GM21529 (cell line): ENCODE measurements around the gene TYRO3.

ENCODE experiments used
- ATAC-seq: cut with Tn5 transposase; IDR thresholded peaks from one replicate; pipeline ENCODE4 v1.9.1; 2021; ENCODE audit not compliant: unreplicated experiment

The TYRO3 gene

DNA sequence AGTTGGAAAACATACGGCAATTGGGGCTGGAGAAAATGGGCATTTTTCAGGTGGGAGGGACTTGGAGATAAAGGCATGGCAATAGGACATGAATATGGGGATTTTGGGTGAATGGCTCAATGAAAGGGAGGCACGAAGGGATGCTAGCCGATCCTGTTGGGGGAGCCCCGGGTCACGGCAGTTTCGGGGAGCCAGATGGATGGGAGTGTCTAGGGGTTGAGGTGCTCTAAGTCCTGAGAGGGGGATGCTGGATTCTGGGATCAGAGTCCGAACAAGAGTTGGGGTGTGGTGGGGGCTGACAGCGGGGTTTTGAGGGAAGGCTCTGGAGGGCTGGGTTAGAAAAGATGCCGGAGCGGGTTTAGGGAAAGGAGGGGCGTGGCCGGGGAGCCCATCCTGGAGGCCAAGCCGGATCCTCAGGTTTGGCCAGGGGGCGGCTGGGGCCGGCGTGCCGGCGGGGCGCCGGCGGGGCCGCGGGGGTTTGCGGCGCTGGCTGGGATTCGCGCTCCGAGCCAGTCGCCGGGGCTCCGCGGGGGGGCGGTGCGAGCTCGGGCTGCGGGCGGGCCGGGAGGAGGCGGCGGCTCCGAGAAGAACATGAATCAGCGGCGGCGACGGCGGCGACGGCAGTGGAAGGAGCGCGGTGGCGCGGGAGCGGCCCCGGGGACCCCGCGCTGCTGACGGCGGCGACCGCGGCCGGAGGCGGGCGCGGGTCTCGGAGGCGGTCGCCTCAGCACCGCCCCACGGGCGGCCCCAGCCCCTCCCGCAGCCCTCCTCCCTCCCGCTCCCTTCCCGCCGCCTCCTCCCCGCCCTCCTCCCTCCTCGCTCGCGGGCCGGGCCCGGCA, at the start of gene TYRO3:
Gene TYRO3 (plus strand): TSS at position 813 of the 839 bp plus-strand sequence. CDS start 46 bp downstream, outside the sequence.
- ATAC-seq = peak; percentile 48

GRCh38 chr15:41510728-41511127, 48.3 kb upstream of the TYRO3 start:
- ATAC-seq = no peak

DNA sequence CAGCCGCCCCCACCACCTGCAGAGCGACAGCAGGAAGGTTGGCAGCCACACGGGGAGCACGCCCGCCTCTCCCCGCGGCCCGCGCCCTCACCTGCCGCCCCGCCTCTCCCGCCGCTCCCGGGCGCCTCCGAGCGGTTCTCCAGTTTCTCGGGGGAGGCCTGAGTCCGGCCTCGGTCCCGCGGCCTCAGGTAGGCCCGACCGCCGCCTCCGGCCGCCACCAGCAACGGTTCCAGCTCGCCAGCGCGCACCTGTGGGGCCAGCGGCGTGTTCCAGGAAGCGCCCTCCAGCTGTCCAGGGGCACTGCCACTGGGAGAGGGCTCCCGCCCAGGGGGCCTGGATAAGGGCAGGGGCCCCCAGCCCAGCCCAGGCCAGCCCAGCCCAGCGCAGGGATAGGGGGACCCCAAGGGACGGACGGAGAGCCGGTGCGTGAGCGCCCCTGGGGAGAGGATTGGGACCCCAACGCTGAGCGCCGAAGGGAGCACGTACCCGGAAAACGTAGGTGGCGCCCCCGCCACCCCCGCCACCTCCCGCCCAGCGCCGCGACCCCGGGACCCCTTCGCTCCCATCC, 47.6 kb upstream of the TYRO3 start:
- ATAC-seq = no peak

GRCh38 chr15:41511899-41512369, 47.1 kb upstream of the TYRO3 start:
- ATAC-seq = no peak

DNA sequence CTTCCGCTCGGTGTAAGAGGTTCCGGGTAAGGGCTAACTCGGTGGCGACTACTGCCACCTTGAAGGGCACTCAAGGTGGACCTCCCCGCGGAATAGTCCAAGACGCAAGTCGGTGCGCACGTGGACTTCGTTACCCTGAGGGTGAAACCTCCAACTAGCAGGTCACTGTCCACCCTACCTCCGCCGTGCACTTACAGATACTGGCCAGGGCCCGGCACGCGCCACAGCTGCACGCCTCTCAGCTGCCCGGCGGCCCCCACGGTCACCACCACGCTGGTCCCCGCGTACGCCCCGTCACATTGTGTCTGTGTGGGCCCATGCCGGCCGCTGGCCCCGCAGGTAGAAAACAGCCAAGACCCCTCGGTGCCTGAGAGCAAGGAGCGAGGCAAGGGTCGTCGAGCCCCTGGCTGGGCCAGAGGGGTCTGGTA, 46.5 kb upstream of the TYRO3 start:
- no peak for ATAC-seq

- no peak for ATAC-seq
These were observed 46.0 kb upstream of the TYRO3 start for GRCh38 chr15:41512940-41513505.

GRCh38 chr15:41513506-41514227, 45.3 kb upstream of the TYRO3 start, which contains the start of gene LTK:
Gene LTK, minus strand, starts transcription at chr15:41513827. Its CDS starts 118 bp downstream, at chr15:41513709.
- no peak for ATAC-seq

DNA sequence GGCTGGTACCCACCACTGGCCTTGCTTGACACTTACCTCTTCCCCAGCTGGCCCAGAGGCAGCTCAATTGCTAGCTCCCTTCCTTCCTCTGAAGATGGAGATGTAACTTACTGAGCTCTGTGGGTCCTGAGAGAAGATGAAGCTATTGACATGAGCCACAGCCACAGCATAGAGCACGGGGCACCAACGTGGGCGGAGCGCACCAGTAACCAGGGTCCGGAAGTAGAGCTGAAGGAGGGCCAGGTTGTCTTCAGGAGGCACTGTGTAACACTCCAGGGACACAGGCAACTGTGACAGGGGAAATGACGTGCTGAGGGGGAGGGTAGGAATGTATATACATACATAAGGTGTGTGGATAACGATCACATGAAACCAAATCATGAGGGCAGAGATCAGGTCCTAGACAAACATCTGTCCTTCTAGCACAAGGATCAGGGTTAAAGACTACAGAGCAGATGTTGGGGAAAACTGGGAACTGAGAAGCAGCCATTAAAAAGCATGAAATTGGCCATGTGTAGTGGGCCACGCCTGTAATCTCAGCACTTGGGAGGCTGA, 41.0 kb upstream of the TYRO3 start:
- ATAC-seq = no peak

GRCh38 chr15:41520636-41521035, 38.4 kb upstream of the TYRO3 start:
- ATAC-seq = no peak

DNA sequence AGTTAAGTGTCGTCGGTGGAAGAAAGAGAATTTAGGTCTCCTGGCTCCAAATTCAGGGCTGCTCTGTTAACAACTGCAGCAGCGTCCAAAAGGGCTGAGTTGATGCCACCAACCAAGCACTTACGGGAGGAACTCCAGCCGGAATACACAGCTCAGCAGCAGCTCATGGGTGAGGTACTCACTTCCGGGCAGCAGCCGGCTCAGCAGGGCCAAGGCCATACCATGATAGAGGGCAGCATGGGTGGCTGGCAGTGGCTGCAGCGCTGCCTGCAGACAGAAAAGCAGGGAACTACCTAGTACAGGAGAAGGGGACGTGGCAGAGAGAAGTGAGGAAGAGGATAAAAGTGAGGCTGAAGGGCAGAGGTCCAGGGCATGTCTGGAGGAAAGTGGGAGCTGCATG, 37.4 kb upstream of the TYRO3 start:
- ATAC-seq = no peak

- no peak for ATAC-seq
These were observed 35.9 kb upstream of the TYRO3 start for GRCh38 chr15:41523097-41523496.

GRCh38 chr15:41530363-41530956, 28.6 kb upstream of the TYRO3 start:
- ATAC-seq = no peak

GRCh38 chr15:41535544-41535943, 23.5 kb upstream of the TYRO3 start:
- no peak for ATAC-seq

- no peak for ATAC-seq
These were observed 22.1 kb upstream of the TYRO3 start for GRCh38 chr15:41536866-41537265.

- no peak for ATAC-seq
These were observed 15.5 kb upstream of the TYRO3 start for GRCh38 chr15:41543521-41543870.

- ATAC-seq = no peak
These were observed 14.4 kb upstream of the TYRO3 start for GRCh38 chr15:41544650-41545015.

GRCh38 chr15:41545218-41545617, 13.8 kb upstream of the TYRO3 start:
- no peak for ATAC-seq

GRCh38 chr15:41546851-41547786, 11.9 kb upstream of the TYRO3 start:
- ATAC-seq = no peak

GRCh38 chr15:41550066-41550775, 8.8 kb upstream of the TYRO3 start:
- no peak for ATAC-seq
